Activated CD8-positive, alpha-beta memory T cell treated with anti-CD3 and anti-CD28 coated beads for 1 hour (primary cell): ENCODE measurements around the gene COMP.

Experiments used
- DNase-seq, 2 donors: peaks; one replicate each; pipeline ENCODE4 v3.0.0-alpha.2; 2020; ENCODE audit warnings: low read depth in 1 of 2; ENCODE audit errors: extremely low read depth in 1 of 2

Gene COMP

GRCh38 chr19:18770663-18771327 is 20.3 kb downstream of the COMP start:
- DNase-seq = no peak

- DNase-seq = no peak
Measured at GRCh38 chr19:18769989-18770528, 21.0 kb downstream of the COMP start.

- no peak for DNase-seq
Measured at GRCh38 chr19:18768997-18769891, 21.9 kb downstream of the COMP start.

GRCh38 chr19:18768046-18768771 is 22.9 kb downstream of the COMP start:
- DNase-seq = no peak

- no peak for DNase-seq
Measured at GRCh38 chr19:18765224-18765623, 25.9 kb downstream of the COMP start.

- DNase-seq = no peak
Measured at GRCh38 chr19:18764591-18765051, 26.5 kb downstream of the COMP start.

GRCh38 chr19:18763674-18764590 is 27.2 kb downstream of the COMP start:
- DNase-seq = no peak

GRCh38 chr19:18762125-18763023 is 28.7 kb downstream of the COMP start:
- DNase-seq = no peak

GRCh38 chr19:18761531-18762110 is 29.5 kb downstream of the COMP start:
- DNase-seq = no peak

- no peak for DNase-seq
Measured at GRCh38 chr19:18760440-18761383, 30.4 kb downstream of the COMP start.

- no peak for DNase-seq
Measured at GRCh38 chr19:18759995-18760426, 31.1 kb downstream of the COMP start.

GRCh38 chr19:18759304-18759994 is 31.7 kb downstream of the COMP start:
- no peak for DNase-seq

- DNase-seq = no peak
Measured at GRCh38 chr19:18756896-18757295, 34.2 kb downstream of the COMP start.

- DNase-seq = no peak
Measured at GRCh38 chr19:18754501-18754900, 36.6 kb downstream of the COMP start.

- DNase-seq = no peak
Measured at GRCh38 chr19:18751571-18751970, 39.5 kb downstream of the COMP start.

- DNase-seq = no peak
Measured at GRCh38 chr19:18750295-18750970, 40.7 kb downstream of the COMP start.
